GM12878 (cell line): ENCODE results near the gene NELFB. TPM values are rescaled to one million over a fixed set of nuclear protein-coding genes. Genes with fewer than 3 reads are reported as not detected.

Source experiments
- ATAC-seq: fragments of 200-7000 bp; cut with Tn5 transposase; 3 replicates; pipeline ENCODE4 v1.9.1; 2020; ENCODE audit warnings: mild to moderate bottlenecking, moderate library complexity
- BruUV-seq: library from RNA; stranded (reverse); fragments of 400-500 nt; replicated peaks from 2 replicates; lab custom pipeline; 2021; lab: Mats Ljungman, UMichigan
- CTCF ChIA-PET: fragments of 300-600 bp; sonication (Branson Sonifier 250); formaldehyde crosslinking; extraction: SDS; loops from one replicate; lab custom pipeline; 2021; ENCODE audit warnings: inconsistent platforms; lab: Yijun Ruan, JAX
- POLR2A ChIA-PET: fragments of 350-600 bp; formaldehyde crosslinking; extraction: SDS; loops from one replicate; lab custom pipeline; 2021; ENCODE audit warnings: inconsistent platforms; lab: Charles Lee
- RAD21 ChIA-PET: fragments of 300-600 bp; sonication (Branson Sonifier 250); formaldehyde crosslinking; loops from one replicate; lab custom pipeline; 2023; ENCODE audit warnings: antibody characterized with exemption; ENCODE audit not compliant: unreplicated experiment; lab: Charles Lee
- SMC1A ChIA-PET: fragments of 300-600 bp; sonication (Branson Sonifier 250); formaldehyde crosslinking; loops from one replicate; lab custom pipeline; 2023; ENCODE audit not compliant: unreplicated experiment, uncharacterized antibody; lab: Charles Lee
- DNase-seq: peaks from one replicate; pipeline ENCODE4 v3.0.0-alpha.2; 2011; ENCODE audit warnings: low read depth, low spot score
- FAIRE-seq: peaks from 3 replicates; lab custom pipeline; 2011; peaks lifted over from hg19 to GRCh38; lab: Jason Lieb, UNC
- H2AFZ ChIP-seq: 2 replicates; pipeline ENCODE4 v1.6.0; 2011; ENCODE audit warnings: low read depth, low read length, control low read depth; ENCODE audit not compliant: control insufficient read depth
- H3K27ac ChIP-seq: 2 replicates; pipeline ENCODE4 v1.5.1; 2011; ENCODE audit warnings: control low read depth; ENCODE audit not compliant: control insufficient read depth, insufficient read depth
- H3K27me3 ChIP-seq, 2 experiments: replicated peaks in 1 of 2; 2 replicates each; pipeline versions ENCODE4 v1.6.0 to v1.6.1; 2011; ENCODE audit warnings: low read length in 1 of 2; ENCODE audit not compliant: control insufficient read depth in 2 of 2, insufficient read depth in 2 of 2
- H3K36me3 ChIP-seq, 2 experiments: 2 replicates each; pipeline ENCODE4 v1.5.1; 2011; ENCODE audit warnings: low read length in 1 of 2; ENCODE audit not compliant: control insufficient read depth in 2 of 2, insufficient read depth in 2 of 2
- H3K4me1 ChIP-seq: 2 replicates; pipeline ENCODE4 v1.6.1; 2011; ENCODE audit warnings: mild to moderate bottlenecking, low read length, moderate library complexity, mixed read lengths; ENCODE audit not compliant: control insufficient read depth, insufficient read depth
- H3K4me2 ChIP-seq: 2 replicates; pipeline ENCODE4 v1.6.0; 2011; ENCODE audit warnings: control low read depth; ENCODE audit not compliant: control insufficient read depth, insufficient read depth
- H3K4me3 ChIP-seq: fragments of 200-600 bp; sonication (generic); 2 replicates; pipeline ENCODE4 v1.5.1; 2016
- H3K79me2 ChIP-seq: 2 replicates; pipeline ENCODE4 v1.6.0; 2011; ENCODE audit warnings: low read length; ENCODE audit not compliant: control insufficient read depth, insufficient read depth
- H3K9ac ChIP-seq: 2 replicates; pipeline ENCODE4 v1.8.0; 2011; ENCODE audit warnings: low read length, control low read depth, mixed read lengths; ENCODE audit not compliant: control insufficient read depth, insufficient read depth
- H3K9me3 ChIP-seq: replicated peaks from 3 replicates; pipeline ENCODE4 v1.5.1; 2011; ENCODE audit warnings: mild to moderate bottlenecking, low read length; ENCODE audit not compliant: control insufficient read depth, insufficient read depth
- H4K20me1 ChIP-seq: 2 replicates; pipeline ENCODE4 v1.6.0; 2011; ENCODE audit not compliant: control insufficient read depth, insufficient read depth
- ATF2 ChIP-seq: IDR thresholded peaks from 2 replicates; pipeline ENCODE4 v1.6.1; 2012; ENCODE audit warnings: low read length, inconsistent platforms
- BRCA1 ChIP-seq: IDR thresholded peaks from 2 replicates; pipeline ENCODE4 v1.6.1; 2011; ENCODE audit warnings: low read depth, low read length, improper control_type of control experiment
- CREM ChIP-seq: IDR thresholded peaks from 2 replicates; pipeline ENCODE4 v1.6.1; 2014; ENCODE audit warnings: antibody characterized with exemption, low read depth
- EGR1 ChIP-seq, 2 experiments: IDR thresholded peaks; 1 replicate in 1 of 2; 2 replicates in 1 of 2; pipeline ENCODE4 v1.6.1; 2011 to 2012; ENCODE audit warnings: low read depth in 2 of 2, low read length in 2 of 2, borderline replicate concordance in 1 of 2, mild to moderate bottlenecking in 1 of 2, moderate library complexity in 1 of 2
- IRF4 ChIP-seq: IDR thresholded peaks from 2 replicates; pipeline ENCODE4 v1.6.1; 2011; ENCODE audit warnings: low read depth, low read length
- MYB ChIP-seq: fragments of 150-350 bp; IDR thresholded peaks from 2 replicates; pipeline ENCODE4 v1.6.1; 2014; ENCODE audit warnings: mild to moderate bottlenecking, low read depth, low read length, borderline replicate concordance
- PML ChIP-seq: IDR thresholded peaks from 2 replicates; pipeline ENCODE4 v1.6.1; 2012; ENCODE audit warnings: low read length, inconsistent platforms
- ZBED1 ChIP-seq: IDR thresholded peaks from 2 replicates; pipeline ENCODE4 v1.6.1; 2016; ENCODE audit warnings: borderline replicate concordance
- WGBS: methylation state at CpG from one replicate; pipeline ENCODE4 v1.1.6; 2016; ENCODE audit warnings: low lambda C conversion rate; ENCODE audit not compliant: insufficient replicate concordance, insufficient coverage; ENCODE audit errors: missing lambda C conversion rate; 5-methylcytosine and 5-hydroxymethylcytosine counted together
- in situ Hi-C: fragments of 300-500 bp; cut with MboI; formaldehyde crosslinking; loops from 9 replicates; pipeline ENCODE4 v1.14.3; 2018; ENCODE audit warnings: mixed read lengths
- intact Hi-C: fragments of 100-400 bp; cut with micrococcal nuclease; formaldehyde crosslinking; loops from one replicate; pipeline ENCODE4 v1.14.2; 2022; ENCODE audit not compliant: unreplicated experiment
- polyA plus RNA-seq, 11 experiments: library from polyadenylated mRNA; depleted of rRNA in 4 of 11; unstranded in 6 of 11; stranded (reverse) in 5 of 11; fragments of >200 nt; fragmentation: Nextera tagmentation in 4 of 11; fragmentation: Illumina TruSeq in 1 of 11; extraction: Ambion mirVana in 4 of 11; extraction: Trizol in 1 of 11; gene quantifications; 1 replicate in 1 of 11; 2 replicates in 10 of 11; pipeline versions ENCODE4 v1.2.1 to v1.2.3, GENCODE V29; 2011 to 2016; ENCODE audit warnings: inconsistent platforms in 2 of 11, missing spikeins in 2 of 11, low read depth in 1 of 11
- total RNA-seq, 4 experiments: library from RNA; depleted of rRNA in 3 of 4; stranded (reverse); fragments of >200 nt in 3 of 4; fragmentation: Illumina TruSeq in 1 of 4; extraction: Trizol in 1 of 4; gene quantifications; 2 replicates each; pipeline versions ENCODE4 v1.2.1 to v1.2.3, GENCODE V29; 2013 to 2021

NELFB gene
- total and polyA plus RNA-seq, 10 of the 15 experiments (the other 5 are each of a cell fraction or from before 2014, with no cell fraction given), result 0.19 to 63.4 (median 30.9) TPM

- ATAC-seq (no peak), FAIRE-seq (no peak), DNase-seq (no peak)
- no peaks in the 10 kb centered on the region for H4K20me1 ChIP-seq
- peaks cover 10% of the 10 kb centered on the region for H3K79me2 ChIP-seq
- no peaks in the 10 kb centered on the region for H3K36me3 ChIP-seq
- ChIA-PET POLR2A (no interaction called here), CTCF (no interaction called here), SMC1A (no interaction called here), RAD21 (no interaction called here)
- no peak within 1 kb of the TSS for H3K9ac ChIP-seq
- no peaks in the 10 kb centered on the region for H3K27me3 ChIP-seq
- peaks cover 11% of the 10 kb centered on the region for H3K4me1 ChIP-seq
- H2AFZ ChIP-seq, result no peak within 1 kb of the TSS
- no peaks in the 10 kb centered on the region for H3K9me3 ChIP-seq
- no peak within 1 kb of the TSS for H3K4me2 ChIP-seq
- in situ Hi-C loops (no loop called here), intact Hi-C loops (no loop called here)
- TF ChIP-seq BRCA1 (no peak), ATF2 (no peak), EGR1 (IDR thresholded peaks at IDR 0.05; ENCODE audit: borderline replicate concordance in 1 of 2, low read depth in 2 of 2, low read length in 2 of 2) (no peak), PML (no peak), MYB (no peak), CREM (no peak), IRF4 (no peak), ZBED1 (no peak)
- no peak within 1 kb of the TSS for H3K4me3 ChIP-seq
- WGBS, result 77% methylated on average over 4 of the region's 4 CpGs
- BruUV-seq, result no TSS peak
- no peak within 1 kb of the TSS for H3K27ac ChIP-seq
Measured at GRCh38 chr9:137251194-137251461, 4.0 kb upstream of the NELFB start, which contains the start of gene STPG3. Gene STPG3 (plus strand): TSS chr9:137251286. CDS start chr9:137251287, 1 bp downstream.
